WTC11 (cell line): ENCODE results near the gene LYSMD3.

Experiments used
- JAZF1 ChIP-seq: fragments of 250-450 bp; sonication (Bioruptor Pico); IDR thresholded peaks from 2 replicates; pipeline ENCODE4 v1.9.0; 2021; ENCODE audit warnings: moderate library complexity, mild to moderate bottlenecking, inconsistent platforms
- PREB ChIP-seq: sonication (generic); formaldehyde crosslinking; IDR thresholded peaks from 2 replicates; pipeline ENCODE4 v1.8.1; 2022; ENCODE audit warnings: mild to moderate bottlenecking, missing genetic modification reagents, moderate library complexity, borderline replicate concordance
- ZNF121 ChIP-seq: sonication (generic); formaldehyde crosslinking; IDR thresholded peaks from 2 replicates; pipeline ENCODE4 v1.8.0; 2023; ENCODE audit warnings: missing genetic modification reagents

GRCh38 chr5:90494043-90494442 is 35.3 kb downstream of the LYSMD3 start:
- TF ChIP-seq ZNF121 (CRISPR knock-in tag) (no peak), JAZF1 (no peak), PREB (CRISPR knock-in tag) (no peak)
